Activated CD4-positive, alpha-beta T cell treated with anti-CD3 and anti-CD28 coated beads for 36 hours (primary cell): Measurements from ENCODE around the gene NUP188. TPM values are rescaled to one million over a fixed set of nuclear protein-coding genes. Genes with fewer than 3 reads are reported as not detected.
A peak's percentile ranks its signal among the peaks of the same experiment; 100 is the strongest.

ENCODE experiments used
- ATAC-seq: fragments of 200-7000 bp; cut with Tn5 transposase; one replicate; pipeline ENCODE4 v1.10.0; 2021; ENCODE audit warnings: mild to moderate bottlenecking, moderate library complexity
- CTCF ChIA-PET: fragments of 350-600 bp; sonication (Branson Sonifier 250); formaldehyde crosslinking; loops from one replicate; lab custom pipeline; 2021; ENCODE audit warnings: antibody characterized with exemption; lab: Charles Lee
- POLR2A ChIA-PET: fragments of 350-600 bp; sonication (Branson Sonifier 250); formaldehyde crosslinking; loops from one replicate; lab custom pipeline; 2021; ENCODE audit warnings: antibody characterized with exemption, inconsistent platforms; lab: Charles Lee
- DNase-seq: peaks from one replicate; pipeline ENCODE4 v3.0.0-alpha.2; 2020
- H3K27ac Mint-ChIP-seq: one replicate; pipeline ENCODE4 v1.8.0; 2021; ENCODE audit warnings: mixed read lengths
- H3K27me3 Mint-ChIP-seq: one replicate; pipeline ENCODE4 v1.8.0; 2021; ENCODE audit warnings: mixed read lengths
- H3K36me3 Mint-ChIP-seq: one replicate; pipeline ENCODE4 v1.8.0; 2021; ENCODE audit warnings: low read depth, mixed read lengths
- H3K4me1 Mint-ChIP-seq: one replicate; pipeline ENCODE4 v1.8.0; 2021; ENCODE audit warnings: mixed read lengths
- H3K4me3 Mint-ChIP-seq: one replicate; pipeline ENCODE4 v1.8.0; 2021; ENCODE audit warnings: mild to moderate bottlenecking, moderate library complexity, mixed read lengths
- H3K9me3 Mint-ChIP-seq: one replicate; pipeline ENCODE4 v1.8.0; 2021; ENCODE audit warnings: low read depth, mixed read lengths
- intact Hi-C, 2 experiments: fragments of 100-400 bp; cut with DNase I in 1 of 2; cut with micrococcal nuclease in 1 of 2; formaldehyde crosslinking; loops; one replicate each; pipeline versions ENCODE4 v1.14.2 to v1.15.1; 2022 to 2024; cut with DNase I, micrococcal nuclease
- total RNA-seq, 2 experiments: library from RNA; stranded (reverse); gene quantifications; one replicate each; pipeline ENCODE4 v1.2.3, GENCODE V29; 2021

Gene NUP188
- total RNA-seq, 2 experiments from 2014 or later: 102 to 124 TPM

DNA sequence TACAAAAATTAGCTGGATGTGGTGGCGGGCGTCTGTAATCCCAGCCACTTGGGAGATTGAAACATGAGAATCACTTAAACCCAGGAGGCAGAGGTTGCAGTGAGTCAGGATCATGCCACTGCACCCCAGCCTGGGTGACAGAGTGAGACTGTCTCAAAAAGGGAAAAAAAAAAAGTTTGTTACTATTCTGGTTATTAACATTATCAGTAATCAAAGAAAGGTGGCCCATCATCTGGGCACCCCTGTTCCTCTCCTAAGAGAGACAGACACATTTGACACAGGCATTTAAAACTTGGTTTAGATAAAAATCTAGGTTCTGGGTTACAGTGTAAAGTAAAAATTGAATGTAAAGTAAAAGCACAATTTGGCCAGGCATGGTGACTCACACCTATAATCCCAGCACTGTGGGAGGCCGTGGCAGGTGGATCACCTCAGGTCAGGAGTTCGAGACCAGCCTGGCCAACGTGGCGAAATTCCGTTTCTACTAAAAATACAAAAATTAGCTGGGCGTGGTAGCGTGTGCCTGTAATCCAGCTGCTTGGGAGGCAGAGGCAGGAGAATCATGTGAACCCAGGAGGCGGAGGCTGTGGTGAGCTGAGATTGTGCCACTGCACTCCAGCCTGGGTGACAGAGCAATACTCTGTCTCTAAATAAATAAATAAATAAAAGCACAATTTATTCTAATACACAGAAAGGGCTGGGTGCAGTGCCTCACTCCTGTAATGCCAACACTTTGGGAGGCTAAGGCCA is 43.5 kb upstream of the NUP188 start:
- H3K4me3 Mint-ChIP-seq: no peak overlapping the region
- peaks cover 18% of the 10 kb centered on the region for H3K36me3 Mint-ChIP-seq
- CTCF ChIA-PET: no interaction called here
- H3K9me3 Mint-ChIP-seq: no peaks in the 10 kb centered on the region
- intact Hi-C loops: loop anchor here (2.0 kb wide), 2 partner anchors 21 to 43 kb away; partner anchors contain the start of genes DOLK (in 1 of the 2), LRRC8A (in 1 of the 2) and NUP188 (in 1 of the 2)
- peaks cover 57% of the 10 kb centered on the region for H3K4me1 Mint-ChIP-seq
- ATAC-seq: peak; percentile 16
- H3K27ac Mint-ChIP-seq: peak overlapping the region; percentile 86
- H3K27me3 Mint-ChIP-seq: no peaks in the 10 kb centered on the region
- POLR2A ChIA-PET: interaction anchor here (1.1 kb wide), 1 partner anchor 8 kb away, joined by 3 read pairs; no protein-coding TSS in a partner anchor
- DNase-seq: peak; percentile 48

DNA sequence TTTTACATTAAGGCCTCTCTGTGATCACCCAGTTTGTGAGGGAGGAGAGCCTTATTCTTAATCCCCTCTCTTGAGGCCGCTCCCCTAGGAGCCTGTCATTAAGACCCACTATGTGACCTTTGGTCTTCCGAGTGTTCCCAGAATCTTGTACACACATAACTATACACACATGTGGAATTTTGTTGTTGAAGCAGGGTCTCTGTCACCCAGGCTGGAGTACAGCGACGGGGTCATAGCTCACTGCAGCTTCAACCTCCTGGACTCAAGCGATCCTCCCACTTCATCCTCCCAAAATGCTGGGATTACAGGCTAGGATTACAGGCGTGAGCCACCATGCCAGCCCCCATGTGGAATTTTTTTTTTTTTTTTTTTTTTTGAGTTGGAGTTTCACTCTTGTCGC is 41.5 kb upstream of the NUP188 start:
- Mint-ChIP-seq H3K27me3 (no peaks in the 10 kb centered on the region), H3K36me3 (peaks cover 21% of the 10 kb centered on the region), H3K4me1 (peaks cover 47% of the 10 kb centered on the region), H3K4me3 (no peak overlapping the region), H3K9me3 (no peaks in the 10 kb centered on the region), H3K27ac (no peak overlapping the region)
- DNase-seq (no peak), ATAC-seq (no peak)
- CTCF ChIA-PET: interaction anchor here (0.7 to 0.9 kb wide), 2 partner anchors 19 to 268 kb away, joined by 3 read pairs; no protein-coding TSS in a partner anchor
- POLR2A ChIA-PET: interaction anchor here (0.6 kb wide), 2 partner anchors 135 to 209 kb away, joined by 3 to 4 read pairs; no protein-coding TSS in a partner anchor
- intact Hi-C loops: no loop called here

DNA sequence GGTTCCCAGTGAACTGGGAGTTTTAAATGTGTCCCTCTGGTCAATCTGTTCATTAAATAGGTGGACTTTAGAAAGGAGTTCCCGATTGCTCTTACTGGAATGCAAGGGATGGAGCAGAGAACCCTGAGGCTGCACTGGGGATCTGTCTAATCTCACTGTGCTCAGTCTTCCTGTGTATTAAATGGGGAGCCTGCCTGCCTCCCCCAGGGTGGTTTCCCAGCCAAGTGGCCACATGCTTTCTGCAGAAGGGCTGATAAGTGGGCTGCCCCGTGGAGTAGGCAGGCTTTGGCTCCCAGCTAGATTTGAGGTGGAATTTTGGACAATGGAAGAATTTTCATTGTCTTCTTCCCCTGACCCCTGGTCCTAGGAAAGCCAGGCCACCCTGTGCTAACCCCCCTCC is 40.8 kb upstream of the NUP188 start:
- Mint-ChIP-seq H3K9me3 (no peaks in the 10 kb centered on the region), H3K36me3 (peaks cover 21% of the 10 kb centered on the region), H3K27me3 (no peaks in the 10 kb centered on the region), H3K27ac (no peak overlapping the region), H3K4me1 (peaks cover 51% of the 10 kb centered on the region), H3K4me3 (no peak overlapping the region)
- CTCF ChIA-PET: interaction anchor here (0.7 to 1.0 kb wide), 3 partner anchors 18 to 269 kb away, joined by 3 read pairs; no protein-coding TSS in a partner anchor
- intact Hi-C loops: no loop called here
- POLR2A ChIA-PET: interaction anchor here (0.6 kb wide), 1 partner anchor 210 kb away, joined by 4 read pairs; no protein-coding TSS in a partner anchor
- no peak for ATAC-seq
- no peak for DNase-seq

DNA sequence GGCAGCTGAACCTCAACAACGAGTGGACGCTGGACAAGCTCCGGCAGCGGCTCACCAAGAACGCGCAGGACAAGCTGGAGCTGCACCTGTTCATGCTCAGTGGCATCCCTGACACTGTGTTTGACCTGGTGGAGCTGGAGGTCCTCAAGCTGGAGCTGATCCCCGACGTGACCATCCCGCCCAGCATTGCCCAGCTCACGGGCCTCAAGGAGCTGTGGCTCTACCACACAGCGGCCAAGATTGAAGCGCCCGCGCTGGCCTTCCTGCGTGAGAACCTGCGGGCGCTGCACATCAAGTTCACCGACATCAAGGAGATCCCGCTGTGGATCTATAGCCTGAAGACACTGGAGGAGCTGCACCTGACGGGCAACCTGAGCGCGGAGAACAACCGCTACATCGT is 39.1 kb upstream of the NUP188 start:
- Mint-ChIP-seq H3K9me3 (no peaks in the 10 kb centered on the region), H3K27ac (no peak overlapping the region), H3K4me3 (no peak overlapping the region), H3K27me3 (no peaks in the 10 kb centered on the region), H3K36me3 (peaks cover 33% of the 10 kb centered on the region), H3K4me1 (peaks cover 51% of the 10 kb centered on the region)
- CTCF ChIA-PET: interaction anchor here (0.8 kb wide), 1 partner anchor 30 kb away, joined by 4 read pairs; no protein-coding TSS in a partner anchor
- POLR2A ChIA-PET: interaction anchor here (0.6 kb wide), 1 partner anchor 8 kb away, joined by 3 read pairs; no protein-coding TSS in a partner anchor
- intact Hi-C loops: no loop called here
- ATAC-seq (no peak), DNase-seq (no peak)

DNA sequence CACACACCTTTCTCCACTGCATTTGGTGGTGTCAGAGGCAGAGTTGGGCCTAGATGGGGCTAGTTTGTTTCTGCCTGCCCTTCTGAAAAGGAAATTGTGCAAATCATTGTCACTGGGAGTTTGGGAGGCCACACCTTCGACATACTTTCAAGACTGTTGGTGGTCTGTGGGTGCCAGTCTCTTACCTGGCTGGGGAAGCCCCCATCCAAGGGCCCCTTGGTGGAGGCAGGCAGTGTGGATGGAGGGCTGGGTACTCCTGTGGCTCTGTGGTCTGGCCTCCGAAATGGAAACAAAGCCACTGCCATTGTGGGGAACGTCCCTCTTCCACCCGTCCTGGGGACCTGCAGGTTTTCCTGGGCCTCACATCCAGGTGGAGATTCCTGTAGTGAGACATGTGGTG is 37.6 kb upstream of the NUP188 start:
- ChIA-PET CTCF (no interaction called here), POLR2A (interaction anchor here (1.1 kb wide), 1 partner anchor 36 kb away, joined by 3 read pairs; no protein-coding TSS in a partner anchor)
- Mint-ChIP-seq H3K4me3 (no peak overlapping the region), H3K9me3 (no peaks in the 10 kb centered on the region), H3K27ac (no peak overlapping the region), H3K36me3 (peaks cover 36% of the 10 kb centered on the region), H3K27me3 (no peaks in the 10 kb centered on the region), H3K4me1 (peaks cover 53% of the 10 kb centered on the region)
- ATAC-seq (no peak), DNase-seq (no peak)
- intact Hi-C loops: no loop called here

DNA sequence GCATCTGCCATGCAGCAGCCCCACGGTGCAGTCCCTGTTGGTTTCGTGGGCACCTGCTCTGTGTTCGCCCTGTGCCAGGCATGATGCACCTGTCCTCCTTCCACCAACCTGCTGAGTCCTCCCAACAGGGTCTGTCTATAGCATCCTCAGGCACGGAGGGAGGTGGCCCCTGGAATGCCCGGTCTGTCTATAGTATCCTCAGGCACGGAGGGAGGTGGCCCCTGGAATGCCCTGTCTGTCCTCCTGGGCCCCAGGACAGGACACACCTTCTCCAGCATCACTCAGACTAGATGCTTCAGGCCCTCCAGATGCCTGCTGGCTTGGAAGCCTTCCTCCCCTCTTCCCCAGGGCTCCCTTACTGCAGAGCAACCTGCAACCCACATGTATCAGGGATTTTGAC is 36.6 kb upstream of the NUP188 start:
- DNase-seq (no peak), ATAC-seq (no peak)
- Mint-ChIP-seq H3K4me1 (peaks cover 49% of the 10 kb centered on the region), H3K27me3 (no peaks in the 10 kb centered on the region), H3K9me3 (no peaks in the 10 kb centered on the region), H3K36me3 (peaks cover 39% of the 10 kb centered on the region), H3K27ac (no peak overlapping the region), H3K4me3 (no peak overlapping the region)
- intact Hi-C loops: no loop called here
- CTCF ChIA-PET: no interaction called here
- POLR2A ChIA-PET: interaction anchor here (1.1 kb wide), 1 partner anchor 37 kb away, joined by 3 read pairs; no protein-coding TSS in a partner anchor

DNA sequence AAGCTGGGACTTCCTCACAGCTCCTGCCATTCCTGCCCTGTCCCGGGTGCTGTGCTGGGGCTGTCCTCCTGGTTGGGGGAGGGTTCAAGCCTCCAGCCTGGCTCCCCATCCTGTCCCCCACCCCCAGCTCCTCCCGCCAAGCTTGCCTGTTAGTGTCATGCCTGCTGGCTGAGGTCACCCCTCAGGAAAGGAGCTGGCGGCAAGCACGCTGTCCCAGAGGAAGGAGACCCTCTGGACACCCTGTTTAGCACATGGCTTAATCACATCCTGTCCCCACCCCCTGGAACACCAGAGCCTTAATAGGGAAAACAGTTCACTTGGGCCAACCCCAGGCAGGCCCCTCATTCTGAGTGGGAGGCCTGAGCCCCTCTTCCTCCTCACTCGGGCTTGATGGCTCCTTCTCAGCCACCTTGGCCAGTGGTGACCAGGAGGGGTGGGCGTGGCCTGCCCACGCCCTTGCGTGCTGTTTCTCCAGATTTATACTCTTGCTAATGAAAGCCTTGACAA is 35.9 kb upstream of the NUP188 start:
- CTCF ChIA-PET: no interaction called here
- Mint-ChIP-seq H3K27ac (no peak overlapping the region), H3K36me3 (peaks cover 40% of the 10 kb centered on the region), H3K9me3 (no peaks in the 10 kb centered on the region), H3K4me1 (peaks cover 48% of the 10 kb centered on the region), H3K27me3 (no peaks in the 10 kb centered on the region), H3K4me3 (no peak overlapping the region)
- ATAC-seq: no peak
- DNase-seq: no peak
- intact Hi-C loops: no loop called here
- POLR2A ChIA-PET: no interaction called here

DNA sequence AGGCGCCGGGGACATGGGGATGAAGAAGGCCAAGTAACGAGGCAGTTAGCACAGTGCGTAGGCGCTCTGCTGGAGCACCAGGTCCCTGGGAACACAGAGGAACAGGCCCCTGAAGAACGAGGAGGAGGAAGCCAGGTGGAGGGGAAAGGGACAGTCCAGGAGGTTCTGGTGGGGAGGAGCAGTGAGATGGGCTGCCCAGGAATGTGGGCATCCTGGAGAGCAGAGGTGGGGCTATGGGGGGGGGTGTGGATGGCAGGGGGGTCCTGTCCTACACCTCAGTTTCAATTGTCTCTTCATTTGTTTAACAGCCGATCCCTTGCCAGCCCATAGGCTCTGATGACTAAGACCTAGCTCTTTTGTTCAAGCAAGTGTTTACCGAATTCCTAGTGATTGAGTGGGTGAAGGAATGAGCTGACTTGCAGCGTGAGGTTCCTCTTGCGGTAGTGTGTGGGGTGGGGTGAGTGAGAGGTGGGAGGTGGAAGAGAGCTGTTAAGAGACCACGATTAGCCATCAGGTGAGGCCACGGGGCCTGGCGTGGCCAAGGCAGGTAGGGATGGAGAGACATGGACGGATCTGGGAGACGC is 35.1 kb upstream of the NUP188 start:
- Mint-ChIP-seq H3K27ac (peak overlapping the region; percentile 80), H3K4me3 (no peak overlapping the region), H3K4me1 (peaks cover 47% of the 10 kb centered on the region), H3K36me3 (peaks cover 45% of the 10 kb centered on the region), H3K27me3 (no peaks in the 10 kb centered on the region), H3K9me3 (no peaks in the 10 kb centered on the region)
- peak; percentile 66 for ATAC-seq
- CTCF ChIA-PET: interaction anchor here (0.9 kb wide), 1 partner anchor 13 kb away, joined by 3 read pairs; no protein-coding TSS in a partner anchor
- POLR2A ChIA-PET: interaction anchor here (0.6 kb wide), 2 partner anchors 22 to 56 kb away, joined by 3 read pairs; no protein-coding TSS in a partner anchor
- peak; percentile 54 for DNase-seq
- intact Hi-C loops: no loop called here

DNA sequence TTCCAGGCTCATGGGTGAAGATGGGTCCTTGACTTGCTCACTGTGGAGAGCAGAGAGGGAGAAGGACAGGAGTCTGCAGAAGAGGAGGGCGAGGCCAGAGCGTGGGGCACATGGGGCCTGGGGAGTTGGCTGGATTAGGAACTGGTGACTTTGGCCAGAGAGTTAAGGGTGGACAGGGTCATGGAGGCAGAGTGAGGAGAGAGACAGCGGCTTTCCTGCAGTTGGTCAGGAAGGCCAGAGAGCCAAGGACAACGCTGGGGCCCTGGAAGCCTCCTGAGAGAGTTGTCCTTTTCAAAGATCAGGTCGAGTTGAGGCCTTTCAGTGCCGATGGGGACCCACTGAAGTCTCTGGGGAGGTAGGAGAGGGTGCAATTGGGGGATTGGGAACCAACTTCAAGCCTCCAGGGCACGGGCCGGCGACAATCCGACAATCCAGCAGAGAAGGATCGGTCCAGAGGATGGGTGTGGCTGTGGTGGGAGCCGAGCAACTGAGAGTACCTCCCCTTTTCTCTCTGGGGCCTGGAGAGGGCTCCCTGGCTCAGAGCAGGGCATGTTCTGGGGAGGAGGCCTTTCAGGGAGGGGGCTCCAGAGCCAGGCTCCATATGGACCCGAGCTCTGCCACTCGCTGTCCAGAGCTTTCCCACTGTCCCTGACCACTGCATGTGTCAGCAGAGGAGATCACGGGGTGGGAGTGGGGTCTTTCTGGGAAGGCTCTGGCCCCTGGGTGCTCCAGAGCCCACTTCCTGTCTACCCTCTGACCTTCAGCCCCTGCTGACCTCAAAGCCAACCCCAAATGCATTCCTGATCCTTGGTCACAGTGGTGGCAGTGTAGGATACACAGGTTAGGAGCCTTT is 34.2 kb upstream of the NUP188 start:
- peaks cover 43% of the 10 kb centered on the region for H3K36me3 Mint-ChIP-seq
- H3K4me1 Mint-ChIP-seq: peaks cover 47% of the 10 kb centered on the region
- no peak overlapping the region for H3K4me3 Mint-ChIP-seq
- ATAC-seq: no peak
- intact Hi-C loops: no loop called here
- no peaks in the 10 kb centered on the region for H3K9me3 Mint-ChIP-seq
- H3K27me3 Mint-ChIP-seq: no peaks in the 10 kb centered on the region
- peak overlapping the region; percentile 80 for H3K27ac Mint-ChIP-seq
- POLR2A ChIA-PET: no interaction called here
- CTCF ChIA-PET: interaction anchor here (0.9 kb wide), 1 partner anchor 12 kb away, joined by 3 read pairs; no protein-coding TSS in a partner anchor
- DNase-seq: no peak

DNA sequence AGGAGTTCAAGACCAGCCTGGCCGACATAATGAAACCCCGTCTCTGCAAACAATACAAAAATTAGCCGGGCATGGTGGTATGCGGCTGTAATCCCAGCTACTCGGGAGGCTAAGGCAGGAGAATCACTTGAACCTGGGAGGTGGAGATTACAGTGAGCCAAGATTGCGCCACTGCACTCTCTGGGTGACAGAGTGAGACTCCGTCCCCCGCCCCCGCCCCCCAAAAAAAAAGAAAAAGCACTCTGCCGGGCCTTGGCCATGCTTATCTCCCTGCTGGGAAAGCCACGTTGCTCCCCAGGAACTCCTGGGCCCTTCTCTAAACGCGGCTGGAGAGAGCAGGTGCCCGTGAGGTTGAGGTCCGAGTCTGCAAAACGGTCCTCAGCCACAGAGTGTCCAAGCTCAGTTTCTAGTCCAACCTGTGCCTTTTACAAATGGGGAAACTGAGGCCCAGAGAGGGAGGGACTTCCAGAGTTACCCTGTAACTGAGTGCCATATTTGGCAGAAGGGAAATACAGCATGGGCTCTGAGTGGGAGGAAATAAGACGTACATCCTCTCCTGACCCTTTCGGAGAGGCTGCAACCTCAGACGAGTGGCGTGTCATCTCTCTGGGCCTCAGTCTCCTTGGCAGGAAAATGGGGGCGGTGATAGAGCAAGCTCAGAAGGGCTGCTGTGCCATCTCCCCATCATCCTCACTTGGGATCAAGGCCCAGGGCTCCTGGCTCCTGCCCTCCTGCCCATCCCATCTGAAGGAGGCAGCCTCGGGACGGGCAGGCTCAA is 33.3 kb upstream of the NUP188 start:
- ChIA-PET CTCF (interaction anchor here (1.8 kb wide), 1 partner anchor 14 kb away, joined by 8 read pairs; no protein-coding TSS in a partner anchor), POLR2A (no interaction called here)
- DNase-seq (peak; percentile 44), ATAC-seq (peak; percentile 66)
- Mint-ChIP-seq H3K36me3 (peaks cover 35% of the 10 kb centered on the region), H3K4me1 (peaks cover 46% of the 10 kb centered on the region), H3K27ac (peak overlapping the region; percentile 19), H3K27me3 (no peaks in the 10 kb centered on the region), H3K4me3 (no peak overlapping the region), H3K9me3 (no peaks in the 10 kb centered on the region)
- intact Hi-C loops: no loop called here
